HCT116 (cell line): ENCODE measurements around the gene SEC22C. TPM values are rescaled to one million over a fixed set of nuclear protein-coding genes. Genes with fewer than 3 reads are reported as not detected.

ENCODE experiments used
- ATAC-seq: fragments of 200-7000 bp; cut with Tn5 transposase; 2 replicates; pipeline ENCODE4 v1.9.1; 2020; ENCODE audit warnings: mild to moderate bottlenecking, moderate library complexity
- BruUV-seq: library from RNA; stranded (reverse); fragments of 400-500 nt; replicated peaks from 2 replicates; lab custom pipeline; 2021; lab: Mats Ljungman, UMichigan
- CTCF ChIA-PET: fragments of 300-600 bp; sonication (Branson Sonifier 250); formaldehyde crosslinking; loops from one replicate; lab custom pipeline; 2021; ENCODE audit warnings: antibody characterized with exemption; lab: Charles Lee
- POLR2A ChIA-PET: fragments of 300-600, 350-600 bp; sonication (Branson Sonifier 250); formaldehyde crosslinking; loops from one replicate; lab custom pipeline; 2021; ENCODE audit warnings: antibody characterized with exemption; lab: Charles Lee
- RAD21 ChIA-PET, 2 experiments: fragments of 300-600 bp; sonication (Branson Sonifier 250); formaldehyde crosslinking; loops; one replicate each; lab custom pipeline; 2023; ENCODE audit warnings: low total read pairs in 2 of 2; ENCODE audit not compliant: uncharacterized antibody in 2 of 2, unreplicated experiment in 2 of 2, low non-redundant PET in 1 of 2; lab: Charles Lee
- DNase-seq: peaks from one replicate; pipeline ENCODE4 v3.0.0-alpha.2; 2010; ENCODE audit warnings: low read depth, low spot score
- H2AFZ ChIP-seq: fragments of 200-600 bp; shearing (Covaris generic), sonication (generic); 2 replicates; pipeline ENCODE4 v1.6.1; 2017; ENCODE audit warnings: low read depth, mixed run types, mixed read lengths, antibody characterized with exemption, low read length; ENCODE audit not compliant: poor library complexity, severe bottlenecking
- H3K27ac ChIP-seq: 2 replicates; pipeline ENCODE4 v1.5.1; 2012; ENCODE audit warnings: low read depth, low read length
- H3K27me3 ChIP-seq: fragments of 200-600 bp; sonication (generic); 2 replicates; pipeline ENCODE4 v1.6.1; 2016; ENCODE audit warnings: mixed run types, low read length, mixed read lengths; ENCODE audit not compliant: insufficient read depth
- H3K36me3 ChIP-seq, 2 experiments: fragments of 200-500 bp in 1 of 2; fragments of 200-600 bp in 1 of 2; sonication (Bioruptor generic) in 1 of 2; sonication (generic) in 1 of 2; 2 replicates each; pipeline versions ENCODE4 v1.5.1 to v1.6.1; 2014 to 2016; ENCODE audit warnings: low read length in 2 of 2, inconsistent platforms in 1 of 2, mixed read lengths in 1 of 2, mixed run types in 1 of 2; ENCODE audit not compliant: insufficient read depth in 2 of 2, control insufficient read depth in 1 of 2
- H3K4me1 ChIP-seq, 2 experiments: fragments of 200-600 bp in 1 of 2; sonication (generic) in 1 of 2; 2 replicates each; pipeline versions ENCODE4 v1.5.1 to v1.6.1; 2012 to 2017; ENCODE audit warnings: low read length in 2 of 2, inconsistent platforms in 1 of 2, mild to moderate bottlenecking in 1 of 2, mixed read lengths in 1 of 2, mixed run types in 1 of 2, moderate library complexity in 1 of 2; ENCODE audit not compliant: insufficient read depth in 2 of 2, control insufficient read depth in 1 of 2
- H3K4me2 ChIP-seq: fragments of 200-600 bp; sonication (generic); 2 replicates; pipeline ENCODE4 v1.6.1; 2017; ENCODE audit warnings: mixed run types, low read length, mixed read lengths
- H3K4me3 ChIP-seq, 2 experiments: fragments of 200-600 bp in 1 of 2; sonication (generic) in 1 of 2; replicated peaks in 1 of 2; 2 replicates each; pipeline ENCODE4 v1.5.1; 2011 to 2016; ENCODE audit warnings: low read length in 2 of 2, control low read depth in 1 of 2, low read depth in 1 of 2, mild to moderate bottlenecking in 1 of 2, mixed read lengths in 1 of 2, mixed run types in 1 of 2
- H3K79me2 ChIP-seq: fragments of 200-600 bp; sonication (generic); 2 replicates; pipeline ENCODE4 v1.6.1; 2017; ENCODE audit warnings: mild to moderate bottlenecking, mixed run types, low read length, moderate library complexity, mixed read lengths; ENCODE audit not compliant: insufficient read depth
- H3K9ac ChIP-seq: fragments of 200-600 bp; sonication (generic); 2 replicates; pipeline ENCODE4 v1.6.1; 2016; ENCODE audit warnings: low read length, mixed read lengths
- H3K9me2 ChIP-seq: fragments of 200-600 bp; sonication (generic), shearing (Covaris generic); 2 replicates; pipeline ENCODE4 v1.6.1; 2017; ENCODE audit warnings: mixed run types, mild to moderate bottlenecking, moderate library complexity; ENCODE audit not compliant: insufficient read depth
- H3K9me3 ChIP-seq, 2 experiments: fragments of 200-500 bp in 1 of 2; fragments of 200-600 bp in 1 of 2; sonication (Bioruptor generic) in 1 of 2; sonication (generic) in 1 of 2; 2 replicates each; pipeline ENCODE4 v1.6.1; 2014 to 2017; ENCODE audit warnings: low read length in 2 of 2, mixed read lengths in 2 of 2, inconsistent platforms in 1 of 2, low read depth in 1 of 2, mild to moderate bottlenecking in 1 of 2, mixed run types in 1 of 2, moderate library complexity in 1 of 2; ENCODE audit not compliant: control insufficient read depth in 1 of 2, insufficient read depth in 1 of 2
- H4K20me1 ChIP-seq: fragments of 200-600 bp; sonication (generic), shearing (Covaris generic); 2 replicates; pipeline ENCODE4 v1.6.1; 2017; ENCODE audit warnings: mixed run types, mild to moderate bottlenecking, moderate library complexity; ENCODE audit not compliant: insufficient read depth
- CBX3 ChIP-seq: IDR thresholded peaks from 2 replicates; pipeline ENCODE4 v1.6.1; 2012; ENCODE audit warnings: low read depth
- EGR1 ChIP-seq: IDR thresholded peaks from 2 replicates; pipeline ENCODE4 v1.6.1; 2012; ENCODE audit warnings: low read depth
- EZH2 ChIP-seq: fragments of 200-600 bp; sonication (generic); IDR thresholded peaks from 2 replicates; pipeline ENCODE4 v1.6.1; 2017; ENCODE audit warnings: antibody characterized with exemption, mixed run types
- FOSL1 ChIP-seq: IDR thresholded peaks from 2 replicates; pipeline ENCODE4 v1.6.1; 2012; ENCODE audit warnings: low read depth
- JUND ChIP-seq: IDR thresholded peaks from 2 replicates; pipeline ENCODE4 v1.6.1; 2012
- POLR2A ChIP-seq: IDR thresholded peaks from 2 replicates; pipeline ENCODE4 v1.7.0; 2011; ENCODE audit warnings: borderline replicate concordance; ENCODE audit not compliant: insufficient read depth, insufficient read length; ENCODE audit errors: extremely low read depth
- POLR2AphosphoS5 ChIP-seq: IDR thresholded peaks from 2 replicates; pipeline ENCODE4 v1.6.1; 2011; ENCODE audit warnings: mild to moderate bottlenecking, low read depth, low read length, moderate library complexity
- SIN3A ChIP-seq: IDR thresholded peaks from 2 replicates; pipeline ENCODE4 v1.6.1; 2012; ENCODE audit warnings: low read depth
- SP1 ChIP-seq: IDR thresholded peaks from 2 replicates; pipeline ENCODE4 v1.6.1; 2012; ENCODE audit warnings: low read depth
- SRF ChIP-seq: IDR thresholded peaks from 2 replicates; pipeline ENCODE4 v1.6.1; 2012; ENCODE audit warnings: low read depth
- TCF7L2 ChIP-seq: IDR thresholded peaks from 2 replicates; pipeline ENCODE4 v1.7.0; 2011; ENCODE audit warnings: borderline replicate concordance, inconsistent platforms; ENCODE audit not compliant: insufficient read depth, insufficient read length; ENCODE audit errors: extremely low read depth
- YY1 ChIP-seq: IDR thresholded peaks from 2 replicates; pipeline ENCODE4 v1.6.1; 2011; ENCODE audit warnings: low read length, low read depth, moderate library complexity, mild to moderate bottlenecking; ENCODE audit not compliant: insufficient replicate concordance; ENCODE audit errors: extremely low read depth
- ZFX ChIP-seq: fragments of 450-650 bp; IDR thresholded peaks from 2 replicates; pipeline ENCODE4 v1.6.1; 2017
- ZNF274 ChIP-seq: fragments of 200-500 bp; sonication (Bioruptor generic); IDR thresholded peaks from 2 replicates; pipeline ENCODE4 v1.6.1; 2014; ENCODE audit warnings: mild to moderate bottlenecking, low read depth, low read length, inconsistent platforms
- intact Hi-C: fragments of 100-400 bp; cut with micrococcal nuclease; formaldehyde crosslinking; loops from 2 replicates; pipeline ENCODE4 v1.10.0; 2022
- total RNA-seq: library from RNA; stranded (reverse); gene quantifications from one replicate; pipeline ENCODE4 v1.2.1, GENCODE V29; 2021; ENCODE audit not compliant: unreplicated experiment
- TF ChIP-seq, protein P1 (sequence below): IDR thresholded peaks from 2 replicates; pipeline ENCODE4 v1.6.1; 2012
- TF ChIP-seq, protein P2 (sequence below), 3 experiments: fragments of 200-600 bp in 1 of 3; sonication (generic) in 1 of 3; IDR thresholded peaks in 2 of 3; conservative IDR thresholded peaks in 1 of 3; 2 replicates each; pipeline ENCODE4 v1.5.1; 2012 to 2017; ENCODE audit warnings: low read depth in 2 of 3, low read length in 2 of 3, antibody characterized with exemption in 1 of 3, borderline replicate concordance in 1 of 3, control low read depth in 1 of 3, mild to moderate bottlenecking in 1 of 3, mixed read lengths in 1 of 3, mixed run types in 1 of 3, moderate library complexity in 1 of 3; ENCODE audit not compliant: insufficient read depth in 1 of 3
- TF ChIP-seq, protein P3 (sequence below): IDR thresholded peaks from 2 replicates; pipeline ENCODE4 v1.6.1; 2012; ENCODE audit warnings: low read depth

The SEC22C gene
- total RNA-seq, 1 experiment from 2014 or later = 43.4 TPM

DNA sequence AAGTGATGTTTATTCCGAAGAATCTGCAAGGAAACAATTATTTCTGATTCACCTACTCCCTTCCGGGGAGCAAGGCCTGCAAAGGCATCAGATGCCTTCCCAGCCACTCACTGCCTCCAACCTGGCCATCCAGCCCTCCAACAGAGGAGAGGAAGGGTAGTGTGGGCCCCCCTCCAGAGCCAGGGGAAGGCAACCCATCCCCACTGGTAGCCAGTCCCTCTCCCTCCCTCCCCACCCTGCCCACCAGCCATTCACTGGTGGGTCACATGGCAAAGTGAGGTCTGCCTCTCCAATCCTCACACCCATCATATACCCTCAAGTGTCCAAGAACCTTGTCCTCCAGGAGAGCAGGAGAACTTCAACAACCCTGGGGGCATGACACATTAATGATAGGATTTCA lies 81.7 kb downstream of the SEC22C start:
- ChIA-PET CTCF (no interaction called here), POLR2A (no interaction called here), RAD21 (no interaction called here)
- no peak overlapping the region for H3K4me3 ChIP-seq
- no peak for DNase-seq
- no peak overlapping the region for H2AFZ ChIP-seq
- no peak for ATAC-seq
- H3K36me3 ChIP-seq = no peaks in the 10 kb centered on the region
- no peak for TF ChIP-seq SIN3A
- no peak for TF ChIP-seq POLR2AphosphoS5
- no peak for TF ChIP-seq SRF
- TF ChIP-seq, protein P1, sequence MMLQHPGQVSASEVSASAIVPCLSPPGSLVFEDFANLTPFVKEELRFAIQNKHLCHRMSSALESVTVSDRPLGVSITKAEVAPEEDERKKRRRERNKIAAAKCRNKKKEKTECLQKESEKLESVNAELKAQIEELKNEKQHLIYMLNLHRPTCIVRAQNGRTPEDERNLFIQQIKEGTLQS = no peak
- no peak for TF ChIP-seq FOSL1
- no peak for TF ChIP-seq SP1
- no peak for TF ChIP-seq POLR2A
- TF ChIP-seq ZNF274 = no peak
- TF ChIP-seq YY1 = no peak
- TF ChIP-seq ZFX = no peak
- TF ChIP-seq, protein P2, sequence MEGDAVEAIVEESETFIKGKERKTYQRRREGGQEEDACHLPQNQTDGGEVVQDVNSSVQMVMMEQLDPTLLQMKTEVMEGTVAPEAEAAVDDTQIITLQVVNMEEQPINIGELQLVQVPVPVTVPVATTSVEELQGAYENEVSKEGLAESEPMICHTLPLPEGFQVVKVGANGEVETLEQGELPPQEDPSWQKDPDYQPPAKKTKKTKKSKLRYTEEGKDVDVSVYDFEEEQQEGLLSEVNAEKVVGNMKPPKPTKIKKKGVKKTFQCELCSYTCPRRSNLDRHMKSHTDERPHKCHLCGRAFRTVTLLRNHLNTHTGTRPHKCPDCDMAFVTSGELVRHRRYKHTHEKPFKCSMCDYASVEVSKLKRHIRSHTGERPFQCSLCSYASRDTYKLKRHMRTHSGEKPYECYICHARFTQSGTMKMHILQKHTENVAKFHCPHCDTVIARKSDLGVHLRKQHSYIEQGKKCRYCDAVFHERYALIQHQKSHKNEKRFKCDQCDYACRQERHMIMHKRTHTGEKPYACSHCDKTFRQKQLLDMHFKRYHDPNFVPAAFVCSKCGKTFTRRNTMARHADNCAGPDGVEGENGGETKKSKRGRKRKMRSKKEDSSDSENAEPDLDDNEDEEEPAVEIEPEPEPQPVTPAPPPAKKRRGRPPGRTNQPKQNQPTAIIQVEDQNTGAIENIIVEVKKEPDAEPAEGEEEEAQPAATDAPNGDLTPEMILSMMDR (IDR thresholded peaks at IDR 0.05 in 2 of 3, conservative IDR thresholded peaks at IDR 0.05 in 1 of 3; ENCODE audit: borderline replicate concordance in 1 of 3, insufficient read depth in 1 of 3, low read depth in 2 of 3, low read length in 2 of 3) = no peak
- no peak for TF ChIP-seq TCF7L2
- TF ChIP-seq, protein P3, sequence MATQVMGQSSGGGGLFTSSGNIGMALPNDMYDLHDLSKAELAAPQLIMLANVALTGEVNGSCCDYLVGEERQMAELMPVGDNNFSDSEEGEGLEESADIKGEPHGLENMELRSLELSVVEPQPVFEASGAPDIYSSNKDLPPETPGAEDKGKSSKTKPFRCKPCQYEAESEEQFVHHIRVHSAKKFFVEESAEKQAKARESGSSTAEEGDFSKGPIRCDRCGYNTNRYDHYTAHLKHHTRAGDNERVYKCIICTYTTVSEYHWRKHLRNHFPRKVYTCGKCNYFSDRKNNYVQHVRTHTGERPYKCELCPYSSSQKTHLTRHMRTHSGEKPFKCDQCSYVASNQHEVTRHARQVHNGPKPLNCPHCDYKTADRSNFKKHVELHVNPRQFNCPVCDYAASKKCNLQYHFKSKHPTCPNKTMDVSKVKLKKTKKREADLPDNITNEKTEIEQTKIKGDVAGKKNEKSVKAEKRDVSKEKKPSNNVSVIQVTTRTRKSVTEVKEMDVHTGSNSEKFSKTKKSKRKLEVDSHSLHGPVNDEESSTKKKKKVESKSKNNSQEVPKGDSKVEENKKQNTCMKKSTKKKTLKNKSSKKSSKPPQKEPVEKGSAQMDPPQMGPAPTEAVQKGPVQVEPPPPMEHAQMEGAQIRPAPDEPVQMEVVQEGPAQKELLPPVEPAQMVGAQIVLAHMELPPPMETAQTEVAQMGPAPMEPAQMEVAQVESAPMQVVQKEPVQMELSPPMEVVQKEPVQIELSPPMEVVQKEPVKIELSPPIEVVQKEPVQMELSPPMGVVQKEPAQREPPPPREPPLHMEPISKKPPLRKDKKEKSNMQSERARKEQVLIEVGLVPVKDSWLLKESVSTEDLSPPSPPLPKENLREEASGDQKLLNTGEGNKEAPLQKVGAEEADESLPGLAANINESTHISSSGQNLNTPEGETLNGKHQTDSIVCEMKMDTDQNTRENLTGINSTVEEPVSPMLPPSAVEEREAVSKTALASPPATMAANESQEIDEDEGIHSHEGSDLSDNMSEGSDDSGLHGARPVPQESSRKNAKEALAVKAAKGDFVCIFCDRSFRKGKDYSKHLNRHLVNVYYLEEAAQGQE = no peak
- TF ChIP-seq CBX3 = no peak
- no peak for TF ChIP-seq EGR1
- TF ChIP-seq EZH2 = no peak
- no peak for TF ChIP-seq JUND
- H3K4me1 ChIP-seq = peaks cover 18 to 70% of the 10 kb centered on the region in 2 experiments
- no peaks in the 10 kb centered on the region for H3K9me3 ChIP-seq
- H4K20me1 ChIP-seq = no peaks in the 10 kb centered on the region
- H3K4me2 ChIP-seq = no peak overlapping the region
- H3K27ac ChIP-seq = no peak overlapping the region
- H3K79me2 ChIP-seq = no peaks in the 10 kb centered on the region
- BruUV-seq = no TSS peak
- intact Hi-C loops = no loop called here
- H3K27me3 ChIP-seq = no peaks in the 10 kb centered on the region
- no peaks in the 10 kb centered on the region for H3K9me2 ChIP-seq
- no peak overlapping the region for H3K9ac ChIP-seq
